C4-2B (cell line): ENCODE measurements around the gene PARP11.

Experiments
- H3K27ac ChIP-seq: fragments of 450-650 bp; 2 replicates; pipeline ENCODE4 v1.5.1; 2017
- ZFX ChIP-seq: fragments of 450-650 bp; IDR thresholded peaks from 2 replicates; pipeline ENCODE4 v1.6.1; 2017
- TF ChIP-seq, protein P1 (sequence below): fragments of 450-650 bp; conservative IDR thresholded peaks from 2 replicates; pipeline ENCODE4 v1.5.1; 2017; ENCODE audit warnings: mild to moderate bottlenecking

PARP11 gene

DNA sequence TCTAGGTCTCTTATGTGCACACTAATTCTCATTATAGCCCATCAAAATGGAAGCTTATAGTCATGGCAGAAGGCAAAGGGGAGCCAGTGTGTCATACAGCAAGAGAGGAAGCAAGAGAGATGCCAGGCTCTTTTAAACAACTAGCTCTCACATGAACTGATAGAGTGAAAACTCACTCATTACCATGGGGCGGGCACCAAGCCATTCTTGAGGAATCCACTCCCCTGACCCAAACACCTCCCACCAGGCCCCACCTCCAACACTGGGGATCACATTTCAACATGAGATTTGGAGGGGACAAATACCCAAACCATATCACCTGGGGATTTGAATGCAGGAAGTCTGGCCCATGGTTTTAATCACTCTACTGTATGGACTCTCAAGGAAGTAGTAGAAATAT, 83.4 kb downstream of the PARP11 start:
- no peak for TF ChIP-seq ZFX
- TF ChIP-seq, protein P1, sequence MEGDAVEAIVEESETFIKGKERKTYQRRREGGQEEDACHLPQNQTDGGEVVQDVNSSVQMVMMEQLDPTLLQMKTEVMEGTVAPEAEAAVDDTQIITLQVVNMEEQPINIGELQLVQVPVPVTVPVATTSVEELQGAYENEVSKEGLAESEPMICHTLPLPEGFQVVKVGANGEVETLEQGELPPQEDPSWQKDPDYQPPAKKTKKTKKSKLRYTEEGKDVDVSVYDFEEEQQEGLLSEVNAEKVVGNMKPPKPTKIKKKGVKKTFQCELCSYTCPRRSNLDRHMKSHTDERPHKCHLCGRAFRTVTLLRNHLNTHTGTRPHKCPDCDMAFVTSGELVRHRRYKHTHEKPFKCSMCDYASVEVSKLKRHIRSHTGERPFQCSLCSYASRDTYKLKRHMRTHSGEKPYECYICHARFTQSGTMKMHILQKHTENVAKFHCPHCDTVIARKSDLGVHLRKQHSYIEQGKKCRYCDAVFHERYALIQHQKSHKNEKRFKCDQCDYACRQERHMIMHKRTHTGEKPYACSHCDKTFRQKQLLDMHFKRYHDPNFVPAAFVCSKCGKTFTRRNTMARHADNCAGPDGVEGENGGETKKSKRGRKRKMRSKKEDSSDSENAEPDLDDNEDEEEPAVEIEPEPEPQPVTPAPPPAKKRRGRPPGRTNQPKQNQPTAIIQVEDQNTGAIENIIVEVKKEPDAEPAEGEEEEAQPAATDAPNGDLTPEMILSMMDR = no peak
- H3K27ac ChIP-seq = peak overlapping the region; percentile 14; the same call in 1 of the 2 replicates

DNA sequence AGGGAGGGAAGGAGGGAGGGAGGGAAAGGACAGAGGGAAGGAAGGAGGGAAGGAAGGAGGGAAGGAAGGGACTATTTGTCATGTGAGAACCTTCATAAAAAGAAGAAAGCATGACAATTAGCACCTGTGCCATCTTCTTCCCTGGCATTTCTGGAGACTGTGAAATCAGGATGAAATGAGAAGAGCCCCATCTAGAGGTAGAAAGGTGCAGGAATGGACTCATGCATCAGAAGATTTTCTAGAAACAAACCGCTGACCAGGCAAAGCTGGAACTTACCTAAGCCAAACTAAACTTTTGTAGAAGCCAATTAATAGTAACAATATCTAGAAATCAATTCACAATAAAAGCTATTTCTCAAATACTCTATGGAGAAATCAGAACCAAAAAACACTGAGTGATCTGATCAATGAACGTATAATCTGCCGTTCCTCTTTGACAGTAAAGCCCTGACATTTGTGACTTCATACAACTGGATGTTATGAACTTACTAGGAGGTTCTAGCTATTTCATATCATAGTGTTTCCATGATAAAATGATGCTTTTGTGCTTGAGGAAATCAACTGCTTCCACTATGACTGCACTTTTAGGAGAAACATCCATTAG, 95.9 kb downstream of the PARP11 start:
- TF ChIP-seq, protein P1 = peak; percentile 83
- no peak for TF ChIP-seq ZFX

DNA sequence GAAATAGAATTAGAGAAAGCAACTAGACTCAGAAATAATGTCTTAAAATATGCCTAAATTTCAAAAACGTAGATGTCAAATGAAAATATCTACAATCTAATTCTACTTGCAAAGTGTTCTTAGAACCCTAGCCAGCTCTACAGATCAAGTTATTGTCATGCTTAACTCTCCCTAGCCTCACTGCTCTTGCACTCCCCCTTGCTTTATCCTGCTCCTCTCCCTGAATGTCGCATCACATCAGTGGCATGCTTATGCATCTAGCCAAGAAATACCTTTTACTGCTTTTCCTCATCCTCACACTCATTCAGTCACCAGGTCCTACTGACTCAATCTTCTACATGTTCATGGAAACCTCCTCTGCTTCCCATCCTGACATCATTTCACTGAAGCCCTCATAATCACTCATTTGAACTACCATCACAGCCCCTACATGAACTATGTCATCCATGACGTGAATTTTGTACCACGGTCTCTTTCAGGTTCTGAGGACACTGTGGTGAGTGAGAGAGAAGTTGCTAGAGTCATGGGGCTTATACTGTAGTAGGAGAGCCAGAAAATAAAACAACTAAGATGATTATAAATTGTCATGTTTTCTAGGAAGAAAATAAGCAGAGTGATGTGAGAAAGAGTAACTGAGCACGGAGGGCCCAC, 97.7 kb downstream of the PARP11 start:
- no peak overlapping the region for H3K27ac ChIP-seq
- TF ChIP-seq, protein P1 = no peak
- no peak for TF ChIP-seq ZFX

More for the DNA sequence above, 95.9 kb downstream of the PARP11 start:
- no peak overlapping the region for H3K27ac ChIP-seq

DNA sequence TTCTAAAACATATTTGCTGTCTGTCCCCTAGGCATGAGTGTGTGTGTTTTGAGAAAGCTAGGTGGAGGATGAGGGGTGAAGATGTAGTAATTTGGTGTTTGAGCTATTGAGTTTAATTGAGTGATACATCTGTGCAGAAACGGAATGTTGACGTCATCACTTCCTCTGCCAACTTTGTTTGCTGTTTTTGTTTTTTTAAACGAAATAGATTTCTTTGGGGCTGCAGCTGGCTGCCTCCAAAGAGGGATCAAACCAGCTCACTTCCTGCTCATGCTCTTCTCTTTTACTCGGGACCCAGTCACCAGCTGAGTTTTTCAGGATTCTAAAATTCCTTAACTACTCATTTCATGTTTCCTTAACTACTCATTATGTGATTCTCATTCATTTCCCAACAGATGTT, 100.8 kb downstream of the PARP11 start:
- no peak for TF ChIP-seq ZFX
- TF ChIP-seq, protein P1 = no peak
- no peak overlapping the region for H3K27ac ChIP-seq

DNA sequence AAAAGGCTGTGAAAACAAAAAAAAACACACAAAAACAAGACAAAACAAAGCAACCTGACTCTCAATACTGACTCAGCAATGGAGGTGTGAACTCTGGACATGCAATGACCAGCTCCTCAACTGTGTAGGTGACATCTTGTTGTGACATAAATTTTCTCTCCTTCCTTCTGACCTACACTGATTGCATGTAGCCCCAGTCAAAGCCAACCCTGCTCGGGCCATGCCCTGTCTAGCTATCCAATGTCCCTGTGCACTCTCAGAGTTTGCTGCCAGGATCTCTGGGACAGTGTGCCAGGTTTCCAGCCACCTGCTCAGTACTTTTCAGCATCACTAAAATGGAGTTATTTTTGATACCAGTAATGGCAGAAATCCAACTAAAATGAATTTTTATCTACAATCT, 101.3 kb downstream of the PARP11 start:
- no peak for TF ChIP-seq ZFX
- TF ChIP-seq, protein P1 = no peak

DNA sequence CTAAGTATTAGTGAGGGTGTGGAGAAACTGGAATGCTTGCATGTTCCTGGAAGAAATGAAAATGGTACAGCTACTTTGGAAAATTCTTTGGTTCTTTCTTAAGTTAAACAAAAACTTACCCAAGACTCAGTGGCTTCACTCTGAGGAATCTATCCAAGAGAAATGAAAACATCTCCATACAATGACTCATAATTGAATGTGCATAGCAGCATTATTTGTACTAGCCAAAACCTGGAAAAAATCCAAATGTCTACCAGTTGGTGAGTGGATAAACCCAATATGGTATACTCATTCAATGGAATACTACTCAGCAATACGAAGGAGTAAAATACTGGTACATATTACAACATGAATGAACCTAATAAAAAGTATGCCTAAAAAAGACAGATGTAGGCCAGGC, 102.3 kb downstream of the PARP11 start:
- H3K27ac ChIP-seq = no peak overlapping the region
- no peak for TF ChIP-seq ZFX
- TF ChIP-seq, protein P1 = no peak

More for the DNA sequence above, 101.3 kb downstream of the PARP11 start:
- no peak overlapping the region for H3K27ac ChIP-seq

DNA sequence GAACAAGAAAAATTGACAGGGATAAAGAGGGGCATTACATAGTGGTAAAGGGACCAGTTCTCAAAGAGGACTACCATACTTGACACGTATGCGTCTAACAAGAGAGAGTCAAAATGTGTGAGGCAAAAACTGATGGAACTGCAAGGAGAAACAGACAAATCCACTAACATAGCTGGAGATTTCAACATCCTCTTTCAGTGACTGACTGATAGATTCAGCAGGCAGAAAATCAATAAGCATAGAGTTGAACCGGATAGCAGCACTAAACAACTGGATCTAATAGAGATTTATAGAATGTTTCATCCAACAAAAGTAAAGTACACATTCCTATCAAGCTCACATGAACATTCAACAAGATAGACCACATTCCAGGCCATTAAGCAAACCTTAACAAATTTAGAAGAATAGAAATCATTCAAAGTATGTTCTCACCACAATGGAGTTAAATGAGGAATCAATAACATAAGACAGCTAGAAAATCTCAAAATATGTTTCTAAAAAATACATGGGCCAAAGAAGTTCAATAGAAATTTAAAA, 104.2 kb downstream of the PARP11 start:
- no peak overlapping the region for H3K27ac ChIP-seq
- TF ChIP-seq, protein P1 = no peak
- TF ChIP-seq ZFX = no peak
